Kidney epithelial cell (primary cell): ENCODE results near the gene RPS6KA2. TPM values are rescaled to one million over a fixed set of nuclear protein-coding genes. Genes with fewer than 3 reads are reported as not detected.

Source experiments
- DNase-seq: peaks from one replicate; pipeline ENCODE4 v3.0.0-alpha.2; 2010; ENCODE audit warnings: low read depth
- H3K27me3 ChIP-seq: 2 replicates; pipeline ENCODE4 v1.6.0; 2011; ENCODE audit warnings: low read length; ENCODE audit not compliant: control insufficient read depth, insufficient read depth
- H3K36me3 ChIP-seq: 2 replicates; pipeline ENCODE4 v1.5.1; 2011; ENCODE audit warnings: low read length; ENCODE audit not compliant: control insufficient read depth, insufficient read depth
- H3K4me3 ChIP-seq: 2 replicates; pipeline ENCODE4 v1.5.1; 2011; ENCODE audit warnings: low read depth, mild to moderate bottlenecking, control low read depth, low read length
- CTCF ChIP-seq: IDR thresholded peaks from 2 replicates; pipeline ENCODE4 v1.5.1; 2011; ENCODE audit warnings: mild to moderate bottlenecking, moderate library complexity, low read length, control low read depth, inconsistent platforms; ENCODE audit not compliant: insufficient read depth, poor library complexity, severe bottlenecking
- total RNA-seq: library from RNA; depleted of rRNA; stranded (reverse); fragments of >200 nt; gene quantifications from 2 replicates; pipeline ENCODE4 v1.2.3, GENCODE V29; 2015

RPS6KA2 gene
- total RNA-seq, 1 donor from 2014 or later, result 51.9 TPM

GRCh38 chr6:166435574-166435973, 191.5 kb downstream of the RPS6KA2 start:
- DNase-seq, result no peak
- no peak for TF ChIP-seq CTCF
- H3K4me3 ChIP-seq, result no peak overlapping the region
- H3K36me3 ChIP-seq, result no peaks in the 10 kb centered on the region
- H3K27me3 ChIP-seq, result no peaks in the 10 kb centered on the region

GRCh38 chr6:166434336-166434735, 192.7 kb downstream of the RPS6KA2 start:
- no peak overlapping the region for H3K4me3 ChIP-seq
- no peak for DNase-seq
- no peak for TF ChIP-seq CTCF
- H3K36me3 ChIP-seq, result no peaks in the 10 kb centered on the region
- no peaks in the 10 kb centered on the region for H3K27me3 ChIP-seq

GRCh38 chr6:166433096-166433495, 194.0 kb downstream of the RPS6KA2 start:
- Histone ChIP-seq H3K4me3 (no peak overlapping the region), H3K27me3 (no peaks in the 10 kb centered on the region), H3K36me3 (no peaks in the 10 kb centered on the region)
- no peak for TF ChIP-seq CTCF
- no peak for DNase-seq

- no peak for DNase-seq
- H3K27me3 ChIP-seq, result no peaks in the 10 kb centered on the region
- TF ChIP-seq CTCF, result no peak
- H3K36me3 ChIP-seq, result no peaks in the 10 kb centered on the region
- H3K4me3 ChIP-seq, result no peak overlapping the region
Measured at GRCh38 chr6:166430269-166430668, 196.8 kb downstream of the RPS6KA2 start.

- TF ChIP-seq CTCF, result no peak
Measured at GRCh38 chr6:166424431-166424830, 202.6 kb downstream of the RPS6KA2 start.

GRCh38 chr6:166423781-166424180, 203.3 kb downstream of the RPS6KA2 start:
- H3K36me3 ChIP-seq, result no peaks in the 10 kb centered on the region
- H3K4me3 ChIP-seq, result no peak overlapping the region
- DNase-seq, result no peak
- no peaks in the 10 kb centered on the region for H3K27me3 ChIP-seq
- no peak for TF ChIP-seq CTCF

More at GRCh38 chr6:166424431-166424830, 202.6 kb downstream of the RPS6KA2 start:
- Histone ChIP-seq H3K27me3 (no peaks in the 10 kb centered on the region), H3K4me3 (no peak overlapping the region), H3K36me3 (no peaks in the 10 kb centered on the region)
- no peak for DNase-seq
